Endothelial cell of umbilical vein (primary cell): ENCODE data around the gene GATD1. TPM values are rescaled to one million over a fixed set of nuclear protein-coding genes. Genes with fewer than 3 reads are reported as not detected.

Source experiments
- BruUV-seq: library from RNA; stranded (reverse); fragments of 400-500 nt; replicated peaks from 2 replicates; lab custom pipeline; 2021; lab: Mats Ljungman, UMichigan
- CTCF ChIA-PET: fragments of 300-600, 350-600 bp; sonication (Branson Sonifier 250); formaldehyde crosslinking; loops from one replicate; lab custom pipeline; 2021; ENCODE audit warnings: antibody characterized with exemption, inconsistent platforms; lab: Charles Lee
- POLR2A ChIA-PET: fragments of 300-600, 350-600 bp; sonication (Branson Sonifier 250); formaldehyde crosslinking; loops from one replicate; lab custom pipeline; 2021; ENCODE audit warnings: antibody characterized with exemption, inconsistent platforms; lab: Charles Lee
- DNase-seq: peaks from one replicate; pipeline ENCODE4 v3.0.0-alpha.2; 2011; ENCODE audit warnings: low read depth, low spot score
- FAIRE-seq: peaks from 2 replicates; lab custom pipeline; 2011; peaks lifted over from hg19 to GRCh38; lab: Jason Lieb, UNC
- H2AFZ ChIP-seq: 2 replicates; pipeline ENCODE4 v1.6.0; 2012; ENCODE audit warnings: low read depth, low read length, control low read depth, inconsistent platforms
- H3K27ac ChIP-seq: 2 replicates; pipeline ENCODE4 v1.5.1; 2011; ENCODE audit warnings: low read depth, mild to moderate bottlenecking, control low read depth, low read length, moderate library complexity; ENCODE audit not compliant: insufficient read depth
- H3K27me3 ChIP-seq, 2 experiments: 2 replicates each; pipeline versions ENCODE4 v1.6.0 to v1.6.1; 2011; ENCODE audit warnings: low read length in 2 of 2, mixed read lengths in 1 of 2; ENCODE audit not compliant: control insufficient read depth in 2 of 2, insufficient read depth in 2 of 2
- H3K36me3 ChIP-seq, 2 experiments: 2 replicates in 1 of 2; 3 replicates in 1 of 2; pipeline ENCODE4 v1.5.1; 2011; ENCODE audit warnings: low read length in 2 of 2, mild to moderate bottlenecking in 1 of 2, moderate library complexity in 1 of 2; ENCODE audit not compliant: control insufficient read depth in 2 of 2, insufficient read depth in 2 of 2; ENCODE audit errors: extremely low read depth in 1 of 2
- H3K4me1 ChIP-seq: 3 replicates; pipeline ENCODE4 v1.5.1; 2011; ENCODE audit warnings: mild to moderate bottlenecking, low read length; ENCODE audit not compliant: control insufficient read depth, insufficient read depth; ENCODE audit errors: extremely low read depth
- H3K4me2 ChIP-seq: 2 replicates; pipeline ENCODE4 v1.6.1; 2011; ENCODE audit warnings: low read length, control low read depth, mixed read lengths; ENCODE audit not compliant: insufficient read depth
- H3K4me3 ChIP-seq, 3 experiments: fragments of 200-600 bp in 1 of 3; sonication (generic), shearing (Covaris generic) in 1 of 3; replicated peaks in 1 of 3; 2 replicates each; pipeline ENCODE4 v1.5.1; 2011 to 2016; ENCODE audit warnings: control low read depth in 3 of 3, low read length in 3 of 3, mild to moderate bottlenecking in 2 of 3, inconsistent platforms in 1 of 3, low read depth in 1 of 3, moderate library complexity in 1 of 3; ENCODE audit not compliant: insufficient read depth in 1 of 3
- H3K79me2 ChIP-seq: 2 replicates; pipeline ENCODE4 v1.6.0; 2012; ENCODE audit warnings: low read length, inconsistent platforms; ENCODE audit not compliant: control insufficient read depth, insufficient read depth
- H3K9ac ChIP-seq: replicated peaks from 2 replicates; pipeline ENCODE3; 2011; ENCODE audit warnings: low read length, control low read depth; ENCODE audit not compliant: insufficient read depth; ENCODE audit errors: extremely low read depth
- H3K9me1 ChIP-seq: replicated peaks from 3 replicates; pipeline ENCODE4 v1.6.0; 2011; ENCODE audit warnings: mild to moderate bottlenecking, low read length; ENCODE audit not compliant: control insufficient read depth, insufficient read depth; ENCODE audit errors: extremely low read depth
- H3K9me3 ChIP-seq: replicated peaks from 2 replicates; pipeline ENCODE4 v1.5.1; 2012; ENCODE audit warnings: low read length, inconsistent platforms; ENCODE audit not compliant: control insufficient read depth, insufficient read depth
- H4K20me1 ChIP-seq: replicated peaks from 2 replicates; pipeline ENCODE3; 2011; ENCODE audit warnings: mild to moderate bottlenecking, low read length; ENCODE audit not compliant: control insufficient read depth, insufficient read depth; ENCODE audit errors: extremely low read depth
- JUN ChIP-seq: IDR thresholded peaks from 2 replicates; pipeline ENCODE4 v1.6.1; 2011; ENCODE audit warnings: borderline replicate concordance, low read depth; ENCODE audit not compliant: insufficient read length, insufficient read depth
- MYC ChIP-seq: IDR thresholded peaks from one replicate; pipeline ENCODE4 v1.6.1; 2011; ENCODE audit warnings: mild to moderate bottlenecking, low read depth, low read length
- POLR2A ChIP-seq: IDR thresholded peaks from 2 replicates; pipeline ENCODE4 v1.6.1; 2012; ENCODE audit warnings: low read depth, mild to moderate bottlenecking, control low read depth, low read length
- POLR2AphosphoS5 ChIP-seq: IDR thresholded peaks from 2 replicates; pipeline ENCODE4 v1.6.1; 2012; ENCODE audit warnings: low read depth, mild to moderate bottlenecking, control low read depth, low read length, moderate library complexity; ENCODE audit not compliant: insufficient read depth
- dilution Hi-C: fragments of 300-500 bp; cut with MboI; formaldehyde crosslinking; loops from one replicate; pipeline ENCODE4 v1.15.0; 2019; ENCODE audit warnings: low sequenced_read_pairs; ENCODE audit not compliant: extremely low pct_ligation_motif_present
- intact Hi-C: fragments of 100-400 bp; cut with micrococcal nuclease; formaldehyde crosslinking; loops from one replicate; pipeline ENCODE4 v1.10.0; 2022
- polyA plus RNA-seq, 4 experiments: library from polyadenylated mRNA; depleted of rRNA in 3 of 4; stranded (reverse) in 3 of 4; unstranded in 1 of 4; fragments of >200 nt; gene quantifications; 2 replicates each; pipeline versions ENCODE4 v1.2.1 to v1.2.3, GENCODE V29; 2011 to 2012; ENCODE audit warnings: missing spikeins in 1 of 4
- total RNA-seq: library from RNA; stranded (reverse); gene quantifications from 2 replicates; pipeline ENCODE4 v1.2.3, GENCODE V29; 2021

GATD1 gene
- total and polyA plus RNA-seq, 2 donors (not counting 3 experiments of a cell fraction or from before 2014, with no cell fraction given) = 70.6 to 83.1 TPM

DNA sequence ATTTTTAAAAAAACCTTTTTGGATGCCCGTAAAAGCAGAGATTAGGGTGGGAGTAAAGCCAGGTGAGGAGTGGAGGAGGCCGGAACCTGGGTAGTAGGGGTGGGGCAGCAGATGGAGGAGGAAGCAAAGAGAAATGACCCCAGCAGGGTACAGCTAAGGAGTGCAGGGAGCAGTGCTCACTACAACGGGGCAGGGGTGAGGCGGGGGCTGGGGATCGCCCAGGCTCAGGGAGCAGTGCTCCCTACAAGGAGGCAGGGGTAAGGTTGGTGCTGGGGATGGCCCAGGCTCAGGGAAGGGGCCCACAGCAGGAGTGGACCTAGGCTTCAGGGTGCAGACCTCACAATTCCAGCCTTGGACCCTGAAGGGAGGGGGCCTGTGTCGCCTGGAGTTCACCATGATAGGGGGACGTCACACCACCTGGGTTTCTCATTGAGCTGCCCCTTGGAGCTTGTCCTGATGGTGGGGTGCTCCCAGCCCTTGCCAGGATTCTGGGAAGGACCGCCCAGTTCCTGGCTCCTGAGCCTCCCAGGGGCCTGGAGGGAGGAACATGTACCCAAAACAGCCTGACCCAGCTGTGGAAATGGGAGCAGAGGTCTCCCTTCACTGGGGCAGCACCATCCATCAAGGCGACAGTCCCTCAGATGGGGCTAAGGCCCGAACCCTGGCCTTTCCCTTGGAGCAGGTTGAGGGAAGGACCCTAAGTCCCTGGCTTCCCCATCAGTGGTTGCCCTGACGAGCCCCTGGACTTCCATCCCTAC lies 38.6 kb upstream of the GATD1 start:
- Histone ChIP-seq H3K79me2 (peaks cover 27% of the 10 kb centered on the region), H3K27me3 (no peaks in the 10 kb centered on the region), H3K4me1 (peaks cover 23% of the 10 kb centered on the region), H3K9ac (no peak overlapping the region), H3K27ac (no peak overlapping the region), H3K4me3 (no peak overlapping the region), H4K20me1 (no peaks in the 10 kb centered on the region), H3K9me3 (no peaks in the 10 kb centered on the region), H3K36me3 (peaks cover 5 to 25% of the 10 kb centered on the region in 2 experiments), H3K9me1 (no peaks in the 10 kb centered on the region), H3K4me2 (no peak overlapping the region), H2AFZ (no peak overlapping the region)
- CTCF ChIA-PET = no interaction called here
- intact Hi-C loops = no loop called here
- FAIRE-seq (no peak), DNase-seq (no peak)
- TF ChIP-seq POLR2A (peak; percentile 17), POLR2AphosphoS5 (no peak)
- POLR2A ChIA-PET = no interaction called here
- BruUV-seq = no TSS peak
- dilution Hi-C loops = no loop called here

DNA sequence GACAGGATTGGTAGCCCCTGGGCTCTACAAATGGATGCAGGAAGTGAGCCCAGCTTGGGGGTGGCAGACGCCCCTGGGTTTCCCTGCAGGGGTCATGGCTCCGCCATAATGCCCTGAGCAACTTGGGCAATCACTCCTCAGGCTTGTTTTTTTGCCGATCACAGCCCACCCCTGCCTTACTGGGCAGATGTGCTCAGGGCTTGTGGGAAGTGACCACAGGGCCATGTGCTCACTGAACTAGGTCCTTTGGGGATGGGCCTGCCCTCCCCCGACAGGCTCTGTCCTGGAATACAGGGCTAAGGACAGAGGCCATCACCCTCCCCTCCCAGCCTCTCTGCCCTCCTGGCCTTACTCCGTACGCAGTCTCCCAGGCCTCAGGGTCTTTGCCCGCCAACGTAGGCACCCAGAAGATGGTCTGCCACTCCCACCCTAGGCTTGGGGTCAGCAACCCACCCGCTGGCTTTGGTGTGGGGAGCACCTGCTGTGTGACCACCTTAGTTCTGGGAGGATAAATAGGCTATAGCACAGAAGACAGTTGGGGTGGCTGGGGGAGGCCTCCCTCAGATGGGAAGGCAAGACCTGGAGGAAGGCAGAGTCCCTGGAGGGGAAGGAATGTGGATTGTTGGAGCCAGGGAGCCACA lies 36.3 kb upstream of the GATD1 start:
- CTCF ChIA-PET = no interaction called here

More for the DNA sequence above, 36.3 kb upstream of the GATD1 start:
- FAIRE-seq = no peak
- BruUV-seq = no TSS peak
- dilution Hi-C loops (no loop called here), intact Hi-C loops (no loop called here)
- POLR2A ChIA-PET = no interaction called here
- TF ChIP-seq MYC (no peak), POLR2AphosphoS5 (peak; percentile 43), JUN (no peak)
- Histone ChIP-seq H4K20me1 (no peaks in the 10 kb centered on the region), H3K4me1 (peaks cover 16% of the 10 kb centered on the region), H3K4me3 (no peak overlapping the region), H3K79me2 (peaks cover 33% of the 10 kb centered on the region), H2AFZ (no peak overlapping the region), H3K4me2 (no peak overlapping the region), H3K9me3 (no peaks in the 10 kb centered on the region), H3K9me1 (no peaks in the 10 kb centered on the region), H3K27ac (no peak overlapping the region), H3K9ac (no peak overlapping the region), H3K27me3 (no peaks in the 10 kb centered on the region), H3K36me3 (peaks cover 5 to 25% of the 10 kb centered on the region in 2 experiments)
- DNase-seq = no peak
